SK-N-SH (cell line): ENCODE data around the gene NOX3. TPM values are rescaled to one million over a fixed set of nuclear protein-coding genes. Genes with fewer than 3 reads are reported as not detected.

Experiments
- CTCF ChIA-PET: fragments of 300-600, 350-600 bp; formaldehyde crosslinking; extraction: SDS; loops from one replicate; lab custom pipeline; 2021; lab: Yijun Ruan, JAX
- POLR2A ChIA-PET: fragments of 350-600 bp; sonication (Branson Sonifier 250); formaldehyde crosslinking; extraction: SDS; loops from one replicate; lab custom pipeline; 2020; ENCODE audit warnings: antibody characterized with exemption, inconsistent platforms; lab: Yijun Ruan, JAX
- DNase-seq: peaks from one replicate; pipeline ENCODE4 v3.0.0; 2012
- H2AFZ ChIP-seq: fragments of 200-600 bp; sonication (generic); 2 replicates; pipeline ENCODE4 v1.8.1; 2016; ENCODE audit warnings: antibody characterized with exemption, mild to moderate bottlenecking, low read depth
- H3F3A ChIP-seq: fragments of 200-600 bp; sonication (generic); replicated peaks from 2 replicates; pipeline ENCODE3; 2016; ENCODE audit warnings: antibody characterized with exemption, mild to moderate bottlenecking; ENCODE audit not compliant: insufficient read depth
- H3K27ac ChIP-seq, 2 experiments: fragments of 200-500 bp in 1 of 2; fragments of 200-600 bp in 1 of 2; sonication (Bioruptor generic) in 1 of 2; sonication (generic), shearing (Covaris generic) in 1 of 2; 2 replicates each; pipeline versions ENCODE4 v1.5.1 to v1.6.1; 2014 to 2016; ENCODE audit warnings: low read depth in 2 of 2, inconsistent platforms in 1 of 2, low read length in 1 of 2, mild to moderate bottlenecking in 1 of 2, mixed read lengths in 1 of 2
- H3K27me3 ChIP-seq: fragments of 200-600 bp; sonication (generic), shearing (Covaris generic); 2 replicates; pipeline ENCODE4 v1.6.1; 2016; ENCODE audit warnings: mixed run types; ENCODE audit not compliant: insufficient read depth
- H3K36me3 ChIP-seq, 2 experiments: fragments of 200-500 bp in 1 of 2; fragments of 200-600 bp in 1 of 2; sonication (Bioruptor generic) in 1 of 2; sonication (generic) in 1 of 2; replicated peaks in 1 of 2; 2 replicates each; pipeline versions ENCODE3 to v1.5.1; 2014 to 2016; ENCODE audit warnings: low read length in 1 of 2, mild to moderate bottlenecking in 1 of 2; ENCODE audit not compliant: insufficient read depth in 2 of 2, control insufficient read depth in 1 of 2
- H3K4me1 ChIP-seq, 2 experiments: fragments of 200-500 bp in 1 of 2; fragments of 200-600 bp in 1 of 2; sonication (Bioruptor generic) in 1 of 2; sonication (generic), shearing (Covaris generic) in 1 of 2; 2 replicates each; pipeline versions ENCODE4 v1.5.1 to v1.6.1; 2014 to 2016; ENCODE audit warnings: low read depth in 1 of 2, low read length in 1 of 2, mixed run types in 1 of 2; ENCODE audit not compliant: insufficient read depth in 2 of 2, control insufficient read depth in 1 of 2
- H3K4me2 ChIP-seq: fragments of 200-600 bp; sonication (generic), shearing (Covaris generic); 2 replicates; pipeline ENCODE4 v1.6.1; 2017; ENCODE audit warnings: mixed run types
- H3K4me3 ChIP-seq, 2 experiments: fragments of 200-500 bp in 1 of 2; fragments of 200-600 bp in 1 of 2; sonication (Bioruptor generic) in 1 of 2; sonication (generic), shearing (Covaris generic) in 1 of 2; 2 replicates each; pipeline versions ENCODE4 v1.5.1 to v1.8.1; 2014 to 2016; ENCODE audit warnings: low read depth in 2 of 2, inconsistent platforms in 1 of 2, low read length in 1 of 2, mild to moderate bottlenecking in 1 of 2, mixed read lengths in 1 of 2, moderate library complexity in 1 of 2
- H3K79me2 ChIP-seq: fragments of 200-600 bp; sonication (generic); 2 replicates; pipeline ENCODE4 v1.8.1; 2017; ENCODE audit warnings: mild to moderate bottlenecking; ENCODE audit not compliant: insufficient read depth
- H3K9ac ChIP-seq: fragments of 200-600 bp; sonication (generic); 2 replicates; pipeline ENCODE4 v1.6.1; 2017; ENCODE audit warnings: mixed run types
- H3K9me2 ChIP-seq: fragments of 200-600 bp; sonication (generic); 2 replicates; pipeline ENCODE4 v1.6.1; 2017; ENCODE audit warnings: mixed run types
- H3K9me3 ChIP-seq: fragments of 200-600 bp; sonication (generic); 2 replicates; pipeline ENCODE4 v1.6.1; 2017; ENCODE audit warnings: mixed run types, mild to moderate bottlenecking, moderate library complexity
- H4K20me1 ChIP-seq: fragments of 200-600 bp; sonication (generic); 2 replicates; pipeline ENCODE4 v1.6.1; 2017; ENCODE audit warnings: mild to moderate bottlenecking, mixed run types; ENCODE audit not compliant: insufficient read depth
- CTCF ChIP-seq: fragments of 200-600 bp; sonication (generic); IDR thresholded peaks from 2 replicates; pipeline ENCODE4 v1.6.1; 2017; ENCODE audit warnings: antibody characterized with exemption, mild to moderate bottlenecking, moderate library complexity
- ELF1 ChIP-seq: IDR thresholded peaks from 2 replicates; pipeline ENCODE4 v1.4.0; 2012
- EP300 ChIP-seq, 2 experiments: IDR thresholded peaks; 2 replicates each; pipeline versions ENCODE4 v1.4.0 to v1.6.1; 2012; ENCODE audit warnings: borderline replicate concordance in 1 of 2, low read depth in 1 of 2, low read length in 1 of 2
- FOSL2 ChIP-seq: IDR thresholded peaks from 2 replicates; pipeline ENCODE4 v1.4.0; 2012; ENCODE audit warnings: low read depth, mild to moderate bottlenecking, moderate library complexity, borderline replicate concordance
- FOXJ3 ChIP-seq: sonication (generic); formaldehyde crosslinking; IDR thresholded peaks from 2 replicates; pipeline ENCODE4 v1.5.1; 2020; ENCODE audit warnings: mild to moderate bottlenecking, missing genetic modification reagents
- GABPA ChIP-seq: IDR thresholded peaks from 2 replicates; pipeline ENCODE4 v1.4.0; 2012; ENCODE audit warnings: low read depth, mild to moderate bottlenecking
- GATA2 ChIP-seq: sonication (generic); formaldehyde crosslinking; IDR thresholded peaks from 2 replicates; pipeline ENCODE4 v1.5.0; 2020; ENCODE audit warnings: mild to moderate bottlenecking, missing genetic modification reagents
- JUND ChIP-seq: IDR thresholded peaks from 2 replicates; pipeline ENCODE4 v1.4.0; 2012
- MXI1 ChIP-seq: IDR thresholded peaks from 2 replicates; pipeline ENCODE4 v1.6.1; 2012; ENCODE audit warnings: mild to moderate bottlenecking, low read depth, low read length, improper control_type of control experiment
- POLR2AphosphoS5 ChIP-seq: IDR thresholded peaks from 2 replicates; pipeline ENCODE4 v1.6.1; 2012; ENCODE audit warnings: low read depth, low read length
- RAD21 ChIP-seq: IDR thresholded peaks from 2 replicates; pipeline ENCODE4 v1.6.1; 2012; ENCODE audit warnings: mild to moderate bottlenecking, low read length
- RXRA ChIP-seq: IDR thresholded peaks from 2 replicates; pipeline ENCODE4 v1.4.0; 2012; ENCODE audit warnings: low read depth, mild to moderate bottlenecking, borderline replicate concordance
- SIN3A ChIP-seq: IDR thresholded peaks from 2 replicates; pipeline ENCODE4 v1.6.1; 2012; ENCODE audit warnings: low read depth, mild to moderate bottlenecking, low read length, moderate library complexity, borderline replicate concordance
- TAF1 ChIP-seq: IDR thresholded peaks from 2 replicates; pipeline ENCODE4 v1.6.1; 2012; ENCODE audit warnings: low read depth, mild to moderate bottlenecking, low read length, moderate library complexity, borderline replicate concordance
- TCF12 ChIP-seq: IDR thresholded peaks from 2 replicates; pipeline ENCODE4 v1.4.0; 2012
- TEAD4 ChIP-seq: IDR thresholded peaks from 2 replicates; pipeline ENCODE4 v1.4.0; 2012; ENCODE audit warnings: mild to moderate bottlenecking, borderline replicate concordance; ENCODE audit not compliant: insufficient read depth
- YY1 ChIP-seq: IDR thresholded peaks from 2 replicates; pipeline ENCODE4 v1.4.0; 2012; ENCODE audit warnings: low read depth, mild to moderate bottlenecking
- WGBS: methylation state at CpG from one replicate; pipeline ENCODE4 v1.1.6; 2017; ENCODE audit warnings: low lambda C conversion rate; 5-methylcytosine and 5-hydroxymethylcytosine counted together
- polyA plus RNA-seq, 3 experiments: library from polyadenylated mRNA; depleted of rRNA; stranded (reverse); fragments of >200 nt; gene quantifications; 2 replicates each; pipeline ENCODE4 v1.2.3, GENCODE V29; 2012
- TF ChIP-seq, protein P1 (sequence below): IDR thresholded peaks from 2 replicates; pipeline ENCODE4; 2012
- TF ChIP-seq, protein P2 (sequence below): fragments of 150-350 bp; IDR thresholded peaks from 2 replicates; pipeline ENCODE4 v1.6.1; 2017; ENCODE audit warnings: antibody characterized with exemption, low read length, low read depth, borderline replicate concordance

The NOX3 gene
- polyA plus RNA-seq, 1 of the 3 experiments (the other 2 are of a cell fraction), result 0.02 TPM

DNA sequence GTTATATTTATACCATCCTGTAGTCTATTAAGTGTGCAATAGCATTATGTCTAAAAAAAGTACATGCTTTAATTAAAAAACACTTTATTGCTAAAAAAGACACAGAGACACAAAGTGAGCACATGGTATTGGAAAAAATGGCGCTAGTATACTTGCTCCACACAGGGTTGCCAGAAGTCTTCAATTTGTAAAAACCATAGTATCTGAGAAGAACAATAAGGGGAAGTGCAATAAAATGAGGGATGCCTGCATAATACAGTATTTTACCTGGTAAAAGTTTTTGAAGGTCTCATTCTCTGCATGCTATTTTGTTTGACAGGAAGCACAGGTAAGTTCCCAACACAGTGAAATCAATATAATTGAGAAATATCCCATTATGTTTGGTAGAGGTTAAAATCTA, 1.6 kb downstream of the NOX3 start:
- H4K20me1 ChIP-seq, result no peaks in the 10 kb centered on the region
- WGBS, result 95% methylated on average over 1 of the region's 1 CpG
- H3K4me3 ChIP-seq, result no peak overlapping the region
- no peaks in the 10 kb centered on the region for H3F3A ChIP-seq
- no peak overlapping the region for H3K27ac ChIP-seq
- ChIA-PET POLR2A (no interaction called here), CTCF (no interaction called here)
- no peaks in the 10 kb centered on the region for H3K79me2 ChIP-seq
- no peaks in the 10 kb centered on the region for H3K9me2 ChIP-seq
- peaks cover 3 to 17% of the 10 kb centered on the region in 2 experiments; a peak in 3 of 4 replicates for H3K4me1 ChIP-seq
- H3K36me3 ChIP-seq, result no peaks in the 10 kb centered on the region
- no peak overlapping the region for H2AFZ ChIP-seq
- TF ChIP-seq RXRA (no peak), YY1 (no peak), EP300 (IDR thresholded peaks at IDR 0.05; ENCODE audit: borderline replicate concordance in 1 of 2, low read depth in 1 of 2, low read length in 1 of 2) (no peak), GABPA (no peak), TAF1 (no peak), TCF12 (no peak), POLR2AphosphoS5 (no peak), MXI1 (no peak), FOSL2 (no peak), GATA2 (CRISPR knock-in tag) (no peak), CTCF (no peak), JUND (no peak), FOXJ3 (no peak), SIN3A (no peak), ELF1 (no peak), TEAD4 (no peak), RAD21 (no peak)
- TF ChIP-seq, protein P1, sequence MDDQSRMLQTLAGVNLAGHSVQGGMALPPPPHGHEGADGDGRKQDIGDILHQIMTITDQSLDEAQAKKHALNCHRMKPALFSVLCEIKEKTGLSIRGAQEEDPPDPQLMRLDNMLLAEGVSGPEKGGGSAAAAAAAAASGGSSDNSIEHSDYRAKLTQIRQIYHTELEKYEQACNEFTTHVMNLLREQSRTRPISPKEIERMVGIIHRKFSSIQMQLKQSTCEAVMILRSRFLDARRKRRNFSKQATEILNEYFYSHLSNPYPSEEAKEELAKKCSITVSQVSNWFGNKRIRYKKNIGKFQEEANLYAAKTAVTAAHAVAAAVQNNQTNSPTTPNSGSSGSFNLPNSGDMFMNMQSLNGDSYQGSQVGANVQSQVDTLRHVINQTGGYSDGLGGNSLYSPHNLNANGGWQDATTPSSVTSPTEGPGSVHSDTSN, result no peak
- TF ChIP-seq, protein P2, sequence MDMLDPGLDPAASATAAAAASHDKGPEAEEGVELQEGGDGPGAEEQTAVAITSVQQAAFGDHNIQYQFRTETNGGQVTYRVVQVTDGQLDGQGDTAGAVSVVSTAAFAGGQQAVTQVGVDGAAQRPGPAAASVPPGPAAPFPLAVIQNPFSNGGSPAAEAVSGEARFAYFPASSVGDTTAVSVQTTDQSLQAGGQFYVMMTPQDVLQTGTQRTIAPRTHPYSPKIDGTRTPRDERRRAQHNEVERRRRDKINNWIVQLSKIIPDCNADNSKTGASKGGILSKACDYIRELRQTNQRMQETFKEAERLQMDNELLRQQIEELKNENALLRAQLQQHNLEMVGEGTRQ, result no peak
- DNase-seq, result no peak
- H3K9me3 ChIP-seq, result no peaks in the 10 kb centered on the region
- H3K27me3 ChIP-seq, result no peaks in the 10 kb centered on the region
- H3K4me2 ChIP-seq, result no peak overlapping the region
- no peak overlapping the region for H3K9ac ChIP-seq
